NK-92 (cell line): Measurements from ENCODE around the gene OR6X1.
"Not testable (repeated sequence)": the region's sequence is repeated elsewhere in the genome, so short reads cannot be mapped to it uniquely, and the experiment has no call there.

ENCODE experiments used
- DNase-seq: peaks from one replicate; lab custom pipeline; 2025; ENCODE audit not compliant: unreplicated experiment; lab: John Stamatoyannopoulos, UW

The OR6X1 gene

DNA sequence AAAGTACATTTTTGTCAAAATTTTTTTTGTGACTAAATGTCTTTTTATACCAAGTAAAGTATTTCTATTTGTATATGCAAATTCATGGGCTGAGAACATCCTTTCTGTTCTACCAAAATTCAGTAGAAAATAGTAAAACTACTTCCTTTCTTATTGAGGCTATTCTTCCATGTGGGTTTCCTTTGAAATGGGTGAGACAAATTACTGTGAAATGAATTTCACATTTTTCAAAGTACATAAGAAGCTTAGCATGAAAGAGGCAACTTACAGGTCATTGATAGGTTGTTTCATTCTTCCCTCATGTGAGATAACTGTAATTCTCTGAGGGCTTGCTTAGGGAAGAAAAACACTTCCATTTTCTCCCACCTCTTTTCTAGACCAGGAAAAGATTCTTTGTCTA, 1.0 kb upstream of the OR6X1 start:
- DNase-seq = no peak

DNA sequence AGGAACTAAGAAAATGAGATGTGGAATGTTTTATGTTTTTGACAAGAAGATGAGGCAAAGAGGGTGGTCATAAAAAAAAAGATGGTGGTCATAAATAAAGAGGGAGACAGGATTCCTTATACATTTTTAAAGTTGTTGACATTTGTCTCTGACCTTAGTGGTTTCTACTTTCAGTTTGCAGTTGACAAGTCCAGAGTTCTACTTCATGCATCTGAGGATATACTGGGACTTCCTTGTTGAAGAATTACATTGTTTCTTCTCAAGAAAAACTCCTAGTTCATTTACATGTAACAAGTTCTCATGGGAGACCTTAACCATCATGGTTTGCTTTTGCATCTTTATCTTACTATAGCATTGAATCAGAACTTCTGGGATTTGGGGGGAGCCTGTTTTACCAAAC, 1.2 kb downstream of the OR6X1 start:
- DNase-seq = no peak

- no peak for DNase-seq
Measured at GRCh38 chr11:123751781-123752180, 2.5 kb downstream of the OR6X1 start.

- DNase-seq = not testable (repeated sequence)
Measured at GRCh38 chr11:123748349-123748748, 6.0 kb downstream of the OR6X1 start.

DNA sequence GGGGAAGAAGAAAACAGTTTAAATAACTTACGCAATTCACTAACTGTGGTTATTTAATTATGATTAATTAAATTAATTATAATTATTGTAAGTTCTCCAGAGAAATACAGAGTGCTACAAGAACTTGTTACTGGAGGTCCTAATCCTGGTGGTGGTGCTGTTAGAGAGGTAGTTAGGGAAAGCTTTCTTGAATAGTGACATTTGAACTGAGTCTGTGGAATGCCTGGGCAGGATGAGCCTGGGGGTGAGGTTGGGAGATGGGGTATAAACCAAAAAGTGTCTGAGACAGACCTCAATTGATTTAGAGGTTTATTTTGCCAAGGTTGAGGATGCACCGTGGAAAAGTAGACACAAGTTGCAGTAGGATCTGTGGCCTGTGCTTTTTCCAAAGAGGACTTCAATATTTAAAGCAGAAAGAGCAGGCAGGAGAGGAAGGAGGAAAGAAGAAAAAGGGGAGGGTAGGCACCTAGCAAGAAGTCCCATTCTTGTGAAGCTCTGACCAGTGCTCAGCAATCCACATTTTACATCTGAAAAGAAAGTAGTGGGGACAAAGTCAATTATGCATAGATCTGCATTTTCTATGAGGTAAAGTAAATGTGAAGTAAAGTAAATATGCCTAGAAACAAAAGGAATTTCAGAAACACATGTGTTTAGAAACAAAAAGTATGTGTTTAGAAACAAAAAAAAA, 8.4 kb downstream of the OR6X1 start:
- DNase-seq = no peak

DNA sequence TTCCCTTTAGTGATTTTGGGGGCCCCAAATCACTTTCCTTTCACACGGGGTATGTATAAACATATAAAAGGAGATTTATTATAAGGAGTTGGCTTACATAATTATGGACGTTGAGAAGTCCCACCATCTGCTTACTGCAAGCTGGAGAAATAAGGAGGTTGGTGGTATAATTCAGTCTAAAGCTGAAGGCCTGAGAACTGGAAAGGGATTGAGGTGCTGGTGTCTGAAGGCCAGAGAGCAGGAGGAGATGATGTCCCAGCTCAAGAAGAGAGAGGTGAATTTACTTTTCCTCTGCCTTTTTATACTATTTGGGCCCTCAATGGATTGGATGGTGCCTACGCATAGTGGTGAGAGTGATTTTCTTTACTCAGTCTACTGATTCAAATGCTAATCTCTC, 11.6 kb downstream of the OR6X1 start:
- no peak for DNase-seq

- DNase-seq = no peak
Measured at GRCh38 chr11:123742031-123742723, 12.1 kb downstream of the OR6X1 start.

GRCh38 chr11:123741159-123742030, 12.9 kb downstream of the OR6X1 start, which contains the start of gene ZNF202:
TSS of gene ZNF202 (minus strand) at chr11:123741660. CDS start at chr11:123730888, 10,772 bp downstream.
- peak; percentile 14 for DNase-seq

GRCh38 chr11:123740787-123741158, 13.5 kb downstream of the OR6X1 start:
- no peak for DNase-seq

- DNase-seq = no peak
Measured at GRCh38 chr11:123738374-123738773, 15.9 kb downstream of the OR6X1 start.

DNA sequence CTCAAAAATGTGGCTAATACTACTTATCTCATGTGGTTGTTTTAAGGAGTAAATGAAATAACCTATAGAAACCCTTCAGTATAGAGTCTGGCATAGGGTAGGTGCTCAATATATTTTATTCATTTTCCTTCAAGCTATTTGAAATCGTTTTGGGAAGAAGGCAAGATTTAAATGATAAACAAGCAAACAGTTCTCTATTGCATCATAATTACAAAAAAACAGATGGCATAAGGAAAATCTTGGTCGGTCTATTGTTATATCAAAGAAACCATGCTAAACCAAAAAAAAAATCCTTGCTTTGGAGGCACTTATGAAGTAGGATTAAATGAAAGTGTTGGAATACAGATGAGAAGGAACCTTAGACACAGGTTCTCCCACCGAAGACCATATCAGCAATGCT, 17.5 kb downstream of the OR6X1 start:
- no peak for DNase-seq

DNA sequence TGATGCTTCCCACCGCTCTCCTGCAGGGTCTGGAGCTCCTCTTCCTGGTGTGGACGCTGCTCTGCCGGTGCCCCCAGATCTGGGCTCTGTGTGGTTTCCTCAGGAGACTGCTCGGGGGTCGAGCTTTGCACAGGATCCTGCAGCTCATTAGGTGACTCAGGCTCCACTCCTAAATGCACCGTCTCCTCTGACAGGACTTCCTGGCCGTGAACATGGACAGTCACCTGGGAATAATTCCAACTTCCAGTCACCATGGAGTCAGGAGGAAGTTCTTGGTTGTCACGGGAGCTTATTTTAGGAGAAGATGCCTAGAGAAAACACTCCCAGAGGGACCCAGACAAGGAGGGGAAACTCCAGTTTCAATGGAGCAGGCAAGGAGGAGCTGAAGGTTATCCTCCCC, 24.7 kb downstream of the OR6X1 start:
- DNase-seq = no peak

DNA sequence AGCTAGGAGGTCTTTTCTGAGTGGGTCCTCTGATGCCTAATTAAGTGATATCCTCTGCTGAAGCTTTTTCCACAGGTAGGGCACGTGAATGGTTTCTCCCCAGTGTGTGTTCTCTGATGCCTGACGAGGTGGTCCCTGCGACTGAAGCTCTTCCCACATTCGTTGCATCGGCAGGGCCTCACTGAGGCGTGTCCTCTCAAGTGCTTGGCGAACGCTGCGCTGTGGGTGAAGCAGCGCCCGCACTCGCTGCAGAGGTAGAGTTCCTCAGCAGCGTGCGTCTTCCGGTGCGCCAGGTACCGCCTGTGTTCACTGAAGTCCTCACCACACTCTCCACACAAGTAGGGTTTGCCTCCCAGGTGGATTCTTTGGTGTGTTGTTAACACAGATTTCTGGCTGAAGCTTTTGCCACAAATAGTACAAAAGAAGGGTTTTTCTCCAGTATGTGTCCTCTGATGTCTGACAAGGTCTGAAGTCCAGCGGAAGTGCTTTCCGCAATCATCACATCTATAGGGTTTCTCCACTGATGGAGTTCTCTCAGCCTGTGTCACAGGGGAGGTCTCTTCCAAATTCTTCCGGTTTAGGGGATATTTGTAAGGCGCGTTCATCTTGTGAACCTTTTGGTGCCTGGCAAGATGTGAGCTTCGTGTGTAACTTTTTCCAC, 28.2 kb downstream of the OR6X1 start:
- no peak for DNase-seq

GRCh38 chr11:123719452-123719851, 34.9 kb downstream of the OR6X1 start:
- no peak for DNase-seq

DNA sequence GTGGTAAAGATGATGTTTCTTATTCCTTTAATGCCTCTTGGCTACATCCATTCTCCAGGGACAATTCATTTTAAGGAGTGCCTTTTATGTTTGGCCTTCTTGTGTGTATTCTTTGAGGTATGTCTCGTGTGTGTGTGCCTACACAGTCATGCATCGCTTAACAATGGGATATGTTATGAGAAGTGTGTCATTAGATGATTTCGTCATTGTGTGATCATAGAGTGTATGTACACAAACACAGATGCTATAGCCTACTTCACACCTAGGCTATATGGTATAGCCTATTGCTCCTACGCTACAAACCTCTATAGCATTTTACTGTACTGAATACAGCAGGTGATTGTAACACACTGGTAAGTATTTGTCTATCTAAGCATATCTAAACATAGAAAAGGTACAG, 35.8 kb downstream of the OR6X1 start:
- DNase-seq = no peak

GRCh38 chr11:123718063-123718462, 36.3 kb downstream of the OR6X1 start:
- DNase-seq = no peak

DNA sequence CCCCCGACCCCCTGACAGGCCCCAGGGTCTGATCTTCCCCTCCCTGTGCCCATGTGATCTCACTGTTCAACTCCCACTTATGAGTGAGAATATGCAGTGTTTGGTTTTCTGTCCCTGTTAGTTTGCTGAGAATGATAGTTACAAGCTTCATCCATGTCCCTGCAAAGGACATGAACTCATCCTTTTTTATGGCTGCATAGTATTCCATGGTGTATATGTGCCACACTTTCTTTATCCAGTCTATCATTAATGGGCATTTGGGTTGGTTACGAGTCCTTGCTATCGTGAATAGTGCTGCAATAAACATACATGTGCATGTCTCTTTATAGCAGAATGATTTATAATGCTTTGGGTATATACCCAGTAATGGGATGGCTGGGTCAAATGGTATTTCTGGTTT, 41.7 kb downstream of the OR6X1 start:
- not testable (repeated sequence) for DNase-seq

GRCh38 chr11:123707606-123708205, 46.6 kb downstream of the OR6X1 start:
- DNase-seq = no peak

GRCh38 chr11:123707206-123707605, 47.1 kb downstream of the OR6X1 start:
- no peak for DNase-seq

GRCh38 chr11:123704341-123704740, 50.0 kb downstream of the OR6X1 start:
- DNase-seq = no peak
